ENCODE results near the gene ALDH1L2. TPM values are rescaled to one million over a fixed set of nuclear protein-coding genes. Genes with fewer than 3 reads are reported as not detected.

The ALDH1L2 gene
- total RNA-seq, 2 donors from 2014 or later, result 1.3 to 2.2 TPM

DNA sequence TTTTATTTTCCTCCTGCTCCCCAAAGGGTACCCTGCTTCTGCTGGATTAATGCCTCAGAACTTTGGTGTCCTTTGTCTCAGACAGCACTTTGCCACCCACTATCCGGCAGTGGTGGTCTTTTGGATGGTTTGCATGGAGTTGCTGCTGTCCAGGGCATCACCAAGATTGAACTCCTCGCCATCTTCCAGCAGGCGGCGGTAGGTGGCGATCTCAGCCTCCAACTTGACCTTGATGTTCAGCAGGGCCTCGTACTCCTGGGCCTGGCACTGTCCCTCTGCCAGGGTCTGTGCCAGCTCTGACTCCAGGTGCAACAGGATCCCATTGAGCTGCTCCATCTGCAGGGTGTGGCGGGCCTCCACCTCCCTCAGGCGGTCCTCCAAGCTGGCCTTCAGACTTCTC, 107.6 kb downstream of the ALDH1L2 start:
- Histone ChIP-seq H3K4me1 (no peaks in the 10 kb centered on the region), H3K9ac (ENCODE audit: low read depth in 2 of 2, low read length in 2 of 2) (no peak overlapping the region), H3K27ac (no peak overlapping the region), H3K9me3 (no peaks in the 10 kb centered on the region), H3K4me3 (no peak overlapping the region), H3K36me3 (no peaks in the 10 kb centered on the region), H3K27me3 (no peaks in the 10 kb centered on the region)
- intact Hi-C loops (cut with DNase I), result no loop called here
- no peak for DNase-seq
- TF ChIP-seq, protein P1, sequence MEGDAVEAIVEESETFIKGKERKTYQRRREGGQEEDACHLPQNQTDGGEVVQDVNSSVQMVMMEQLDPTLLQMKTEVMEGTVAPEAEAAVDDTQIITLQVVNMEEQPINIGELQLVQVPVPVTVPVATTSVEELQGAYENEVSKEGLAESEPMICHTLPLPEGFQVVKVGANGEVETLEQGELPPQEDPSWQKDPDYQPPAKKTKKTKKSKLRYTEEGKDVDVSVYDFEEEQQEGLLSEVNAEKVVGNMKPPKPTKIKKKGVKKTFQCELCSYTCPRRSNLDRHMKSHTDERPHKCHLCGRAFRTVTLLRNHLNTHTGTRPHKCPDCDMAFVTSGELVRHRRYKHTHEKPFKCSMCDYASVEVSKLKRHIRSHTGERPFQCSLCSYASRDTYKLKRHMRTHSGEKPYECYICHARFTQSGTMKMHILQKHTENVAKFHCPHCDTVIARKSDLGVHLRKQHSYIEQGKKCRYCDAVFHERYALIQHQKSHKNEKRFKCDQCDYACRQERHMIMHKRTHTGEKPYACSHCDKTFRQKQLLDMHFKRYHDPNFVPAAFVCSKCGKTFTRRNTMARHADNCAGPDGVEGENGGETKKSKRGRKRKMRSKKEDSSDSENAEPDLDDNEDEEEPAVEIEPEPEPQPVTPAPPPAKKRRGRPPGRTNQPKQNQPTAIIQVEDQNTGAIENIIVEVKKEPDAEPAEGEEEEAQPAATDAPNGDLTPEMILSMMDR (IDR thresholded peaks at IDR 0.05), result no peak

- TF ChIP-seq, protein P1 (IDR thresholded peaks at IDR 0.05), result no peak
- Histone ChIP-seq H3K4me1 (no peaks in the 10 kb centered on the region), H3K27me3 (no peaks in the 10 kb centered on the region), H3K36me3 (no peaks in the 10 kb centered on the region), H3K27ac (no peak overlapping the region), H3K9ac (ENCODE audit: low read depth in 2 of 2, low read length in 2 of 2) (no peak overlapping the region), H3K9me3 (no peaks in the 10 kb centered on the region), H3K4me3 (no peak overlapping the region)
- DNase-seq, result no peak
- intact Hi-C loops (cut with DNase I), result no loop called here
Measured at GRCh38 chr12:104975587-104976343, 108.5 kb downstream of the ALDH1L2 start.

GRCh38 chr12:104974626-104975290, 109.5 kb downstream of the ALDH1L2 start:
- intact Hi-C loops (cut with DNase I), result no loop called here
- Histone ChIP-seq H3K9ac (ENCODE audit: low read depth in 2 of 2, low read length in 2 of 2) (no peak overlapping the region), H3K9me3 (no peaks in the 10 kb centered on the region), H3K4me3 (no peak overlapping the region), H3K27me3 (no peaks in the 10 kb centered on the region), H3K4me1 (no peaks in the 10 kb centered on the region), H3K27ac (no peak overlapping the region), H3K36me3 (no peaks in the 10 kb centered on the region)
- TF ChIP-seq, protein P1 (IDR thresholded peaks at IDR 0.05), result no peak
- no peak for DNase-seq

- intact Hi-C loops (cut with DNase I), result no loop called here
- no peak overlapping the region for H3K4me3 ChIP-seq
- H3K9ac ChIP-seq (ENCODE audit: low read depth in 2 of 2, low read length in 2 of 2), result no peak overlapping the region
- H3K27me3 ChIP-seq, result no peaks in the 10 kb centered on the region
- no peaks in the 10 kb centered on the region for H3K4me1 ChIP-seq
- TF ChIP-seq, protein P1 (IDR thresholded peaks at IDR 0.05), result no peak
- H3K9me3 ChIP-seq, result no peaks in the 10 kb centered on the region
- H3K27ac ChIP-seq, result no peak overlapping the region
- H3K36me3 ChIP-seq, result no peaks in the 10 kb centered on the region
- DNase-seq, result no peak
Measured at GRCh38 chr12:104973250-104973649, 111.0 kb downstream of the ALDH1L2 start.

GRCh38 chr12:104971306-104971705, 113.0 kb downstream of the ALDH1L2 start:
- TF ChIP-seq, protein P1 (IDR thresholded peaks at IDR 0.05), result no peak
- Histone ChIP-seq H3K9ac (ENCODE audit: low read depth in 2 of 2, low read length in 2 of 2) (no peak overlapping the region), H3K9me3 (no peaks in the 10 kb centered on the region), H3K27me3 (no peaks in the 10 kb centered on the region), H3K36me3 (no peaks in the 10 kb centered on the region), H3K4me3 (no peak overlapping the region), H3K27ac (no peak overlapping the region), H3K4me1 (no peaks in the 10 kb centered on the region)
- intact Hi-C loops (cut with DNase I), result no loop called here
- DNase-seq, result no peak

Other genes starting within 250 kb of the ALDH1L2 start
- 10 to 100 TPM; 43.7 to 90.9 TPM for gene SLC41A2, start 126.2 kb downstream of the ALDH1L2 start, total RNA-seq
- 10 to 100 TPM in 1 of 2 donors, 1 to 10 TPM in 1; 8.7 to 15.3 TPM for gene NOPCHAP1, start 98.1 kb downstream of the ALDH1L2 start, total RNA-seq
- 10 to 100 TPM; 27.2 to 40.9 TPM for gene WASHC4, start 23.3 kb upstream of the ALDH1L2 start, total RNA-seq
- gene APPL2, start 151.7 kb upstream of the ALDH1L2 start, total RNA-seq, result 10 to 100 TPM; 70.8 to 86.0 TPM
- gene C12orf75, start 246.2 kb upstream of the ALDH1L2 start, total RNA-seq, result 100 to 1,000 TPM in 1 of 2 donors, 10 to 100 TPM in 1; 77.9 to 109 TPM

All from colonic mucosa (tissue), 4 donors.